GM19455 (cell line): Measurements from ENCODE around the gene CCDC80.
"Not testable (repeated sequence)": the region's sequence is repeated elsewhere in the genome, so short reads cannot be mapped to it uniquely, and the experiment has no call there.

Experiments used
- ATAC-seq: cut with Tn5 transposase; IDR thresholded peaks from one replicate; pipeline ENCODE4 v1.9.1; 2021; ENCODE audit not compliant: unreplicated experiment

CCDC80 gene

GRCh38 chr3:112640930-112641801 lies at the start of gene CCDC80:
Gene CCDC80 (minus strand): TSS chr3:112641143. CDS start chr3:112639905, 1,238 bp downstream.
- no peak for ATAC-seq

GRCh38 chr3:112689989-112690388 lies 49.0 kb upstream of the CCDC80 start:
- no peak for ATAC-seq

GRCh38 chr3:112689385-112689784 lies 48.4 kb upstream of the CCDC80 start:
- no peak for ATAC-seq

DNA sequence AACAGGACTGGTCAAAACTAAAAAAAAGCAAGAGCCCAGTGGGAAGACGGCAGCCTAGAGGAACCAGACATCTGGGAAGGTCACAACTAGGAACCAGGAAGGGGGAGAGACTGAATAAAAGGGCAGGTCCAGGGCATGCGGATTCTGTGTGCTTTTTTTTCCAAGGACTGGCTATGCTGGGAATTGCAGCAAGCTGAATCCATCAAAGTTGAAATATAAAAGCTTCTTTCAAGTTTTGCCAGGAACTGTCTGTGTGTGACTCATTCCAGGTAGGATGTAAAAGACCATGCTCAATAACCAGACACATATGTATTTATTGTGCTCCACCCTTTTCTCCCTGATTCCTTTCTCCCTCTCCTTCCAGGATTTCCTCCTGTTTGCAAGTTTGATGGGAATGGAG lies 47.9 kb upstream of the CCDC80 start:
- no peak for ATAC-seq

GRCh38 chr3:112688085-112688769 lies 47.3 kb upstream of the CCDC80 start:
- no peak for ATAC-seq

DNA sequence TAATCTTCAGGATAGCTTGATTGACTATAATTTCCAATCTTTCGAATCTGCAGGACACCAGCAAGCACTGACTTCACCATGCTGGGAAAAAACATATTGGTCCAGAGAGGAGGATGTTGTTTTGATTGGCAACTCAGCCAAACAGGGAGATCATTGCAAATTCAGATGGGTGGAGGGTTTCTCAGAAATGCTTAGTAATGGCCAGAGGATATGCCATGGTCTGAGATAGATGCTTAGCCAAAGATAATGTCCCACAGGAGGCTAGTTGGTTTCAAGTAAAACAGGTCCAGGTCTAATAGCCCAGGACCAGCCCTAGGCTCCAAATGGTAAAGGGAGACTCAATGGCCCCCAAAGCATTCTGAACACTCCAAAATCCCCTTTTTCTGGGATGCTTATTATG lies 46.7 kb upstream of the CCDC80 start:
- no peak for ATAC-seq

DNA sequence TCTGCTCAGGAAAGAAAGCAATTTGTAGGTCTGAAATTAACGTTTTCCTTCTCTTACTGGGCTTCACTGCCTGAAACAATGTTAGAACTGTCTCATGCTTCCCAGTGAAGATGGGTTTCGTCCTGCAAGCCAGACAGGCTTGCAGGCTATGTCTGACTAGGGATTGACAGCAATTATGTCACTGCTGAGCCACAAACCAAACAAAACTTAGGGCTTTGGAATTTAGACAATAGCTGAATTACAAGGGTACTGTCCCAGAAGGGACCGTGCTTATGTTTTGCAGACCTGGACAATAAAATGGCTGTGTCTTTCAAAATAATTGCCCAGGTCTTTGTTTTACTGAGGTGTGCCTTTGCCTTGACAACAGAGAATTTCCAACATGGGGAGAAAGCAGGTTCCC lies 46.3 kb upstream of the CCDC80 start:
- ATAC-seq: no peak

DNA sequence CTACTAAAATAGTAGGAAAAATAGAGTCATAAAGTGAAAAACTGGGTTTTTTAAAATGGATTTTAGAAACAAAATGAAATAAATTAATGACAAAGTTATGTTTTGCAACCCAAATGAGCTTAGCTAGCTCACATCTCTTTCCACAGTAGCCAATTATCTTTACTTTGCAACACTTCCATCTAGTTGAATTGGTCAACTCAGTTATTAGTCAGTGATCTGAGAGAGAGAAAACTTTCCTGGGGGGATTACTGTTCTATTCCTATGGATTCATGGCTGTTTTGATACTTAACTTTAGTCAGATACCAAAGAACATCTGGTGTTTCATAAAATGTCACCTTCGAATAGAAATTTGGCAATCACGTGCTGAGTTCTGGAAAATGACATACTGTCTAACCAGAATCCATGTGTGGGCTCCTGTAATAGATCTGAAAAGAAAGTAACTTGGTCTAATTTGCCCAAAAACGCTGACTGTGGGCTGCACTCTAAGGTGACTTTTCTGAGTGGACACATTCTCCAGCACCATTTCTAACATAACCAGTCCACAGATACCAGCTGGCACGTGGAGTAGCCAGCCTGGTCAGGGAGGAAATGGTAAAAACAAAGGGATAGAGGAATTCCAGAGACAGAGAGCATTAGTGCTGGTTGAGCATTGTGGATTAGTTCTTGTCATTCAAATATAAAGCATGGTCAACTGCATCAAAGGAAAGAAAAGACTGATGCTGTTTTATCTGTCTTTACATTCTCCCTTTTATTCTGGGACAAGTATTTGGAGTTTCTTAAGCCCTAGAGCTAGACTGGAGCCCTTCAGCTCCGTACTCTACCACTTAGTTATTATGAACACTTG lies 45.2 kb upstream of the CCDC80 start:
- no peak for ATAC-seq

DNA sequence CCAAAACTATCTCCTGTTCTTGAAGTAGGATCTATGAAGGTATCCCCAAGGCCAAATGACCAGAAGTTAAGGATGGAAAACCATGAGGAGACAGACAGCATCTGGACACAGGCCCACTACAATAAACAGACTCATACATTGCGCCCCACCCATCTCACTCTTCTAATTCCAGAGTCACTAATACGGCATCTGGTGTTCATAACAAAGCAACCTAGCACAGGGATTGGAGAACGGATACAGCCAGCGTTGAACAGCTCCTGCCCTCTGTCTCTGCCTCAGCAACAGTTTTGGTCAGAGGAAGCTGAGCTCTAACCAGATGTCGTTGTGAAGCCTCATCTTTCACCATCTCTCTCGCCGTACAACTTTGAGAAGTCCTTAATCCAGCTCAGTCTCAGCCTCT lies 44.5 kb upstream of the CCDC80 start:
- no peak for ATAC-seq

DNA sequence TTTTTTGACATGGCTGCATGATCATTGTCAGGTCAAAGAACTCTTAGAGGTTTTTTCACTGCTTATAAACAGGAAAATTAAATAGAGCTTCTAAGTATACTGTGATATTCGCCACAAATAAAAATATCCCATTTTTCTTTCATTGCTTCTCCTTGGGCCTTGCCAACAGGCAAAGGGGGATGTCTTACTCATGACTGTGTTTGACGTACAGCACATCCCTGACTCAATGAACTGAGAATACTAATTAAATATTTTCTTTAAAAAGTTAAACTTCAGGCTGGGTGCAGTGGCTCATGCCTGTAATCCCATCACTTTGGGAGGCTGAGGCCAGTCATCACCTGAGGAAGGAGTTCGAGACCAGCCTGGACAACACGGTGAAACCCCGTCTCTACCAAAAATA lies 41.4 kb upstream of the CCDC80 start:
- ATAC-seq: no peak

DNA sequence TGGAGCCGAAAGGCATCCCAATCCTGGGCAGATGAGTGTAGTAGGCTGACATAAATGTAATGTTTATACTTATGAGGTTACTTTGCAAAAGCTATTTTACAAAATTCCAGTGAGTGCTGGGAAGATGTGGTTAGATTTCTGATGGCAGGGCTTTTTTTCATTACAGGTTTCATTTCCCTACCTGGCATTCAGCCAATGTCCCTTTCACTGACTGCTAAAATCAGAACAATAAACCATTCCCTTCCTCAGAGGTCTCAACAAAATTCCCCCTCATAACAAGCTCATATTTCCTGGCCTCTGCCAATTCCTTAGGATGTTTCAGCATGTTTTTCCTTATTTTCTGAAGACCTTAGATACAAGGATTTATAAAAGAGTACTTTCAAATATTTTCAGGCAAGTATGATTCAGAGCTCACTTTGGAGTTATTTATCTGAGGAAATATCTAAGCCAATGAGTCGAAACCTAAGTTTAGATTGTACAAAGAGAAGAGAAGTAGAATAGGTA lies 40.9 kb upstream of the CCDC80 start:
- ATAC-seq: no peak

- peak; percentile 98 for ATAC-seq
These were observed 35.8 kb upstream of the CCDC80 start for GRCh38 chr3:112676659-112677234.

DNA sequence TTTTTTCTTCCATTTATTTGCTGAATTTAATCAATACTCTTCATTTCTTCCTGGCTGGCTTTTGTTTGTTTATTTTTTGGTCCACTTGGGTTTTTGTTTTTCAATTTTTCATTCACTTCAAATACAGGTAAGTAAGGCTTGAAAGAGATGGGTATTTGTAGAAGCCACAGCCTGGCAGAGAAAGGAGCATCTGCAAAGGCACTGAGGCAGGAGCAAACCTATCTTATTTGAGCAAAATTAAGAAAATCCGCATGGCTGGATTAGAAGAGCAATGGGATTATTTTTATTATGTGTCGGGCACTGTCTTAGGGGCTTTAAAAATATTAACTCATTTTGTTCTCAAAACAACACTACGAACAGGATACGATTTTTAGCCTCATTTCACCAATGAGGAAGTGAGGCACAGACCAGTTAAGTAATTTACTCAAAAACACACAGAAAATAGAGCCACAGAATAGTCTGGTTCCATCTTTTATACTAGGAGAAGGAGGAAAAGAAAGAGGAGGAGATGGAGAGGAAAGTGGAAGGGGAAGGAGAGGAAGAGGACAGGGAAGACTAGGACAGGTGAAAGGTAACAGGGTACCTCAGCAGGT lies 35.1 kb upstream of the CCDC80 start:
- no peak for ATAC-seq

- ATAC-seq: no peak
These were observed 34.4 kb upstream of the CCDC80 start for GRCh38 chr3:112675349-112675748.

GRCh38 chr3:112672716-112673541 lies 32.0 kb upstream of the CCDC80 start:
- no peak for ATAC-seq

GRCh38 chr3:112671930-112672715 lies 31.2 kb upstream of the CCDC80 start:
- no peak for ATAC-seq

DNA sequence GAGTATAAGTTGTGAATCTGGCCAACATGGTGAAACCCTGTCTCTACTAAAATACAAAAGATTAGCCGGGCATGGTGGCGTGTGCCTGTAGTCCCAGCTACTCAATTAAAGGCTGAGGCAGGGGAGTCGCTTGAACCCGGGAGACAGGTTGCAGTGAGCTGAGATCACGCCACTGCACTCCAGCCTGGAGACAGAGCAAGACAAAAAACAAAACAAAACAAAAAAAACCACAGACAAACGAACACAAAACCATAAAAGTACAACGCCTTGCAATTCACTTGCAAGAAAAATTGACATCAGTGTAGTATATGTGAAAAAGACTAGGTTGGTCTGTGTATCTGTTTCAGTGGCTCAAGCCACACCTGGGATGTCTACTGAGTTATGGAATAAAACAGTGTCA lies 29.9 kb upstream of the CCDC80 start:
- no peak for ATAC-seq

GRCh38 chr3:112667599-112667998 lies 26.7 kb upstream of the CCDC80 start:
- no peak for ATAC-seq

GRCh38 chr3:112665009-112665408 lies 24.1 kb upstream of the CCDC80 start:
- ATAC-seq: not testable (repeated sequence)
